Ecto neural progenitor cell (in vitro differentiated cells): ENCODE results near the gene SPOCD1.

Source experiments
- DNase-seq: peaks from one replicate; pipeline ENCODE4 v3.0.0-alpha.2; 2018; ENCODE audit warnings: low spot score

The SPOCD1 gene

DNA sequence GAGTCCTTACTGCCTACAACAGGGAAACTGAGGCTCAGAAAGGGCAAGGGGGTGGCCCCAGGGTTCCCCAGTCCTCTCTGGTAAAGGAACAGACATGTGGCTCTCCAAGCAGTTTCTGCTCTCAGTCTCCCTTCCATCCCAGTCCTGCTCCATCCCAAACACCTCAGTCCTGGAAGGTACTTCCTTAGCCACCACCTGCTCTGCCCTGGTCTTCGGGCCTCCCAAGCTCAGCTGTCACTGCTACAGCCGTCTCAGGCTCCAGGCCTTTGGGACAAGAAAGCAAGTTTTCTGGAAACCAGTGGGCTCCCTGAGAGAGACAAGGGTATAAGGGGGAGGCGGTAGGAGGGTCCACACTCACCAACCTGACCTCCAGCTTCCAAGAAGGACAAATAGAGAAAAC lies 28.6 kb downstream of the SPOCD1 start:
- peak; percentile 34 for DNase-seq

DNA sequence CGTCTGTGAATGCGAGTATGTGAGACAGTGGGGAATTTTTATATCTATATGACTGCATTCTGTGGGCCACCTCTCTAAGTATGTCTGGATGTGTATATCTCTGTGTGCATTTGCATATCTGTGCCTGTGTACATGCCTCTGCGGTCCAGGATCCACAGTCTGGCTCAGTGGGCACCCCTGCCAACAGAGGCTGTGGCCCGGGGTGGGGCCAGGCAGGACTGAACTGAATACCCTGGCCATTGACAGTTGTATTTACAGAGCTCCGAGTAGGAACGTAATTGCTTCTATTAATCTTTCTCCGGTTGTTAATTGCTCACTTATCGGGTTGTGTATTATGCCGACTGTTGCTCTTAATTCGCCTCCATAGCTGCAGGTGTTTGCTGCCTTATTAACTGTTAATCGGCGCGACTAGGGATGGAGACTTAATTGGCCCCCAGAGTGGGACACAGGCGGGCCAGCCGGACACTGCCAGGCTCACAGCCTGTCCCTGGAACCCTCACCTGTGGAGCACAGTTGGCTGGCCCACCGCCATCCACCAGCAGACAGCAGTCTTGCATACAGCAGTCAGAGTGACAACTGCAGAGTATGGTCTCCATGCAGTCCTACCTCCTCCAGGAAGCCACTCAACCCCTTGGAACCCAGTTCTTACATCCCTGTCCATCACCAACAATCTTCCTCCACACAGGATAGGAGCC lies 29.3 kb downstream of the SPOCD1 start:
- DNase-seq: peak; percentile 37

DNA sequence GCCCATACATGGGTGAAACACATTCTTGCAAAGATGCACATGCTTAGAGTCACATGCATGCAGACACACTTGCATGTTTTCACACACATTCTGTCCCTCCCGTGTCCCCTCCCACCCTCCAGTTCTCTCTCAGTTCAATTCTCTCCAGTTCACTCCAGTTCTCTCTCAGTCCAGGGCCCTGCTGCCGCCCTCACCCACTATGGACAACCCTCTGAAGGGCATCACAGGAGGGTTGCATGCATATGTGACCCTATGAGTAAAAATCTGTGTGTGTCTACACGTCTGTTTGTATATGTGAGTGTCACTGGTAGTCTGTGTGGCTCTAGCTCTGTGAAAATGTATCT lies 29.9 kb downstream of the SPOCD1 start:
- DNase-seq: peak; percentile 26

DNA sequence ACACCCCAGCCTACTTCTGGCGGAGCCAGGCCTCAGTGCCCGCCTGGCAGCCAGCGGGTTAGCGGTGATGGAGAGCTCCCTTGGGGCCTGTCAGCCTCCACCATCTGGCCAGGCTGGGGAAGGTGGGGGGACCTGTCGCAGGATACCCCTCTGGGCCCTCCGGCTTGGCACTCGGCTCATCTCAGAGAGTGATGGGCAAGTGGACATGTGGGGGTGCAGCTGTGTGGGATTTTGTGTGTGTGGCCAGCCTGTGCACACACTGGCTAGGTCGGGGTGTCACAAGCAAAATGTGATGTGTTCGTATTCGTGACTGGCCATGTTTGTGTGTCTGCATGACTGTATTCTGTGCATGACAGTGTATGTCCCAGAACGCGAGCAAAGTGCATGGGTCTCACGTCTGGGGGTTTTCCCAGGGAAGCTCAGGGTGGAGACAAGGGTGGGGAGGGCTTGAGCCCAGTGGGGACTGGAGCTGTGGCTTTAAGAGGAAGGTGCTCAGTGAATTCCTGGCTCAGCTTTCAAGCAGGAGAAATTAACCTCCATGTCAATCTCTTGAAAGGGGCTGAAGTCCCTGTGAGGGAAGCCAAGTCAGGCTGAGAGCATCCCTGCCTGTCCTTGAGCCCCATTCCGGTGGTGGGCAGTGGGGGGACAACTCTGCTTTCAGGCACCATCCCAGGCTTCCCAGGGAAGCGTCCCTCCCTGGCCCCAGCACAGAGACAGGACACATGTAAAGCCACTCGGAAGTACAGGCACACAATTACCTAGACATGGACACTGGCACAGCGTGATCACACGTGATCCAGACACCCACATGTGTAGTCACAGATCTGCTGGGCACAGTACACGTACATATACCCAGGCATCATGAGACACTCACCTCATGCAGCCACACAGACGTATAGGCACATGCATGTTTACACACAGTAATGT lies 30.5 kb downstream of the SPOCD1 start:
- peak; percentile 44 for DNase-seq

DNA sequence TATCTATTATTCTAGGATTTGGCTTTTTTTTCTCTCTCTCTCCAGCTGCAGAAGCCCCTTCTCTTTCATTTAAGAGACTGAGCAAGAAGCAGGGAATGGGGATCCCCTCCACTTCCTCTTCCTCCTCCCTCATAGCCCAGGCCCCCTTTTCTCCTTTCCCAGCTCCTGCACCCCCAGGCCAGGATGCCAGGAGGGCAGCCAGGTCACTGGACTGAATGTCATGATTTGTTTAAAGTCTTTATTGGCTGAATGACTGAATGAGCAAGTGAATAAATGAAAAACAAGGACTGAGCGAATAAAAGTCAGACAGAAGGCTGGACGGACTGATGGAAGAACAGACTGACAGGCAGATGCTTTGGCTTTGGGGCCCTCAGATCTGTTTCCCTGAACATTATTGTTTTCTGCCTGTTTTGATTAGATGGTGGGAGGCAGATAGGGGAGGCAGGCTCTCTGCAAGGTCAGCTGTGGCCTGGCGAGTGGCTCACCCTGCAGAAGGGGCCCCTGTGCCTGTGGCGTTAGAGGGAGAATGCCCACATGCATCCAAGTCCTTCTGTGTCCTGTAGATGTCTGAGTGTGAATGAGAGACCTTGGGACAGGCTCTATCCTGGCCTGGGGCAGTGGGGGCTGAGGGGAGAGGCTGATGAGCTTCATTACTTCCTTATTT lies 31.3 kb downstream of the SPOCD1 start:
- peak; percentile 30 for DNase-seq

DNA sequence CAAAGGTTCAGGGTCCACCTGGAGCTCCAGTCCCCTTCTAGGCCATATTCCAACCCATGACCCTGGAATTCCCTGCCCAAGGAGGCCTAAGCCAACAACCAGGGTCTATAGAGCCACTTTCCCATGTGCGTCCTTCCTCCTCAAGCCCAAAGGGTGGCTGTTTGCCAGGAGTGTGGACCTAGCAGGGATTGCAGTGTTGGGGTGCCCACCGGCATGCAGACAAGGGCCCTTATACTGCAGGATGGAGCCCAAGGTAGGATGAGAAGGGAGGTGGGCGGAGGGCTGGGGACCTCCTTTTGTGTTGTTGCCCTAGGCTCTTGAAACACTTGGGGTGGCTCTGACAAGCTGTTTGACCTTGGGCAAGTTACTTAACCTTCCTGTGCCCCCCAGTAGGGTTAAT lies 32.0 kb downstream of the SPOCD1 start:
- peak; percentile 29 for DNase-seq

DNA sequence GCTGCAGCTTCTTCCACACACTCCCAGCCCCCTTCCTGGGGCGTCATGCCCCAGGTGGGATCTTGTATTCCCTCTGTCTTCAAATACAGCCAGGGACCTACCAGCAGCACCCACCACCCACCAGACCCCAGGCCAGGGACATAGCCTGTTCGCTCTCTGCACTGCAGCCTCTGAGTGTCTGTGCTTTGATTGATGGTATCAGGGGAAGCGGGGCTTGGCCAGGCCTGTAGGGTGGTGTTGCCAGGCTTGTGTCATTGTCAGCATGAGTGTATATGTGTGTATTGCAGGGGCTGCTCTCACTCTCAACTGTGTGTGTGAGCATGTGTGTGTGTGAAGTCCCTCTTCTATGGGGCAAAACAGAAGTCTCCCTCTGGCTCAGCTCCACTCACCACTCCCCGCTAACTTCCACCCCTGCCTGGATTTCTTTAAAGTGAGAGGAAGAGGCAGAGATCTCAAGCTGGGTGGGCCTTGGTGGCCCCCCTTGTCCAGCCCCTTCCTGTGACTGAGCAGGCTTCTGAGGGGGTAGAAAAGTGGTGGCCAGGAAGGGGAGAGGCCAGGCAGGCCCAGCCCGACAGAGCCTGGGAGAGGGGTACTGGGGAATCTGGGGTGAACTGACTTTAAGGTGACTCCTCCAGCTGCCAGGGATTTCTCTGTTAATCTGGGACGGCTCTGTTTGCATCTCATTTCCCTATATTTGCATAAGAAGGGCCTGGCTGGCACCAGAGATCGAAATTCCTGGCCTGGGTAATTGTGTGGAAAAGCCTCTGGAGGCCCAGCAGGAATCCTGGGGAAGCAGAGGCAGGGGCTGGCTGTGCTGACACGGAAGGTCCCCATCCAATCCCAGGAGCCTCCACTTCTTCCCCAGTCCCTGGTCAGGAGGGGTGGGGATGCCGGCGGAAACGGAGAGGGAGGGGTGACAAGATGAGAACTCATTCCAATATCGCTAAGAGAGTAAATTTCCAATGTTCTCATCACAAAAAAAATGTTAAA lies 33.1 kb downstream of the SPOCD1 start:
- DNase-seq: no peak

DNA sequence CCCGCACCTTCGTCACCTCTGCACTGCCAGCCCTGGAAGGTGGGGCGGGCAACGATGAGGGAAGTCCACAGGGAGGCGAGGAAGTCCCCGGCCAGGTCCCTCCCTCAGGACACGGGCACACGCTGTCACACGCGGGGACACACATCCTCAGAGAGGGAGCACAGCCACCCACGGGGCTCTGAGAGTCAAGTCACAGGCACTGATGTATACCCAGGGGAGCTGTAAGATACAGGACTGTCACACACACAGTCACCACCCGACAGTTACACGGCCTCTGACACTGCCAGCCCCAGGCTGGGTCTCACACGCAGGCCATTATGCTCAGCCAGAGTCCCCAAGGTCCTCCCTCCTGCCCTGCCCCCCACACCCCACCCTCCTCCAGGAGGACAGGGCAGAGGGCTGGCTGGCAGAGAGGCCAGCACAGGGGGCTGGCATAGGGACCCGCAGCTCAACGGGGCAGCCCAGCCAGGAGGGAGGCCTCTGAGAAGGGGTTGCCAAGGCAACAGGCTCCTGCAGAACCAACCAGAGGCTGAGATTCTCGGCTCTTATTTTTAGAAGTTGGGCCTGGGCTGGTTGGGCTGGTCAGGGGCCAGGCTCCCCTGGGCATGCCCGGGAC lies 34.0 kb downstream of the SPOCD1 start:
- no peak for DNase-seq

DNA sequence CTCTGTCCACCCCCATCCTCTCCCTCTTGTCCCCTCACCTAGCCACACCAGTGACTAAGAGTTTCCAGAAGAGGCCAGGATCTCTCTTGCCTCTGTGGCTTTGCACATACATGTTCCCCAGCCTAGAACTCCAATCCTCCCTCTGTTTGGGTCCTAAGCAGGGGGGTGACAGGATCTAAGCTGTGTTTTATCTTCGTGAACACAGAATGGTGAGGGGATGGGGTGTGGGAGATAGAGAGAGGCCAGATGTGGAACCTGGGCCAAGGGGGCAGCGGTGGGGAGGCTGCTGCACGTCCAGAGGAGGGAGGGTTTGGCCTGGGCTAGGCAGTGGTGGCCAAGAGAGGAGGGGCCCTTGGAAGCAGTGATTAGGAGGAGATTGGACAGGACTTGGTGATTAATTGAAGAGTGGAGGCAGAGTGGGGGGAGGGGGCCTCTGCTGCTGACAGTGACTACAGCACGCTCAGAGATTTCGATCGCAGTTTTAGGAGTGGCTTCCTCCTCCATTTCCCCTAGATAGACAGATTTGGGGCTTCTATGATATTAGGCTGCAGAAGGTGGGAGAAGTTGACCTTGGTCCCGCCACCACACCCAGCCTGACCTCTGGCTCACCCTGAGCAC lies 34.6 kb downstream of the SPOCD1 start:
- no peak for DNase-seq

DNA sequence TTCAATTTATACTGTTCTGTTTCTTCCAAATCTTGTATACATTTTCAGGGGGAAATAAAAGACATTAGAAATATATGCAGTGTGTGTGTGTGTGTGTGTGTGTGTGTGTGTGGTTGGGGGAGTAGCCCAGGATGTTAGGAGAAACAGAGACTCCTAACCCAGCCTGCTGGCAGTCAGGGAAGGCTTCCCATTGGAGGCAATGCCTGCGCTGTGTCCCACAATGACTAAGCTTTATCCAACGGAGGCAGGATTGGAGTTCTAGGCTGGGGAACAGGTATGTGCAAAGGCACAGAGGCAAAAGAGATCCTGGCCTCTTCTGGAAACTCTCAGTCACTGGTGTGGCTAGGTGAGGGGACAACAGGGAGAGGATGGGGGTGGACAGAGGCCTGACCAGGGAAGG lies 35.2 kb downstream of the SPOCD1 start:
- no peak for DNase-seq

DNA sequence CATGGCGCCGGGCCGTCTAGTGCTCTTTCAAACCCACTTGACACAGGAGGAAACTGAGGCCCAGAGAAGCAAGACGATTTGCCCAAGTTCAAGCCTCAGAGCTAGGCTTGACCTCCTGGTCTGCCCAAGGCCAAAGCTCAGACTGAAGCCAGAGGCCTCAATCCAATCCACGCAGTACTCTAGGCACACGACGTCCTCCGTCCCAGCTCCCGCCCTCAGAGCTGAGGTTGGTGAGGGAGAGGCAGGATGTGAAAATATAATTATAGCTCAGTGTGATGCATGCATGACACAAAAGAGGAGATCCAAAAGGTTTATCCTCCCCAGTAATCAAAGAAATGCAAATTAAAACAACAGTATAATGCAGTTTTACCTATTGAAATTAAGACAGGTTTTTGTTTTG lies 36.1 kb downstream of the SPOCD1 start:
- no peak for DNase-seq

DNA sequence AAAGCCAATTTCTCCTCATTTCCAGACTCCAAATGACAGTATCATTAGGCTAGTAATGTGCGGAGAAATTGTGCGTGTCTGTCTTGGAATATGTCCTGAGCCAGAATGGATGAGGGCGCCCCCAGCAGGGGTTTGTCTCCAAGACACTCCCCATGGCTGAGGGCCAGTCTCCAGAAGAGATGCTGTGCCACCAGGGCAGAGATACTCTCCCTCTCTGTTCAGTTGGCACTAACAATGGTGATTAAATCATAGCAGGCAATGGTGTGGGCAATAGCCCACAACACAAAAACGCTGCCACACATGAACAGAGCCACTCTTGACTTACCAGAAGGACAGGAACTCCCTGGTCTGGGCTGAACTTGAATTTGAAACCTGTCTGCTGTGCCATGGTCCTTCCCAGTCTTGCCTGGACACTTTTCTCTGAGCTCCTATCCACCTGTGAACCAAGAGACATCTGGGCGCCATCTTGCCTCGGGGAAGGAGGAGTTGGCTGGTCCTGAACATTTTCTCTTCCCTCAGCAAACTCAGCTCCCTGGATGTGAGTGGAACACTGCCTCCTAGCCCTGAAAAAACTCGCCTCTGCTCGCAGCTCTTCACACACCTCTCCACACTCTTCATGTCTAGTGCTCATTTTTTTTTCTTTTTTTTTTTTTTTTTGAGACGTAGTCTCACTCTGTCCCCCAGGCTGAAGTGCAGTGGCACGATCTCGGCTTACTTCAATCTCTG lies 36.9 kb downstream of the SPOCD1 start:
- no peak for DNase-seq

DNA sequence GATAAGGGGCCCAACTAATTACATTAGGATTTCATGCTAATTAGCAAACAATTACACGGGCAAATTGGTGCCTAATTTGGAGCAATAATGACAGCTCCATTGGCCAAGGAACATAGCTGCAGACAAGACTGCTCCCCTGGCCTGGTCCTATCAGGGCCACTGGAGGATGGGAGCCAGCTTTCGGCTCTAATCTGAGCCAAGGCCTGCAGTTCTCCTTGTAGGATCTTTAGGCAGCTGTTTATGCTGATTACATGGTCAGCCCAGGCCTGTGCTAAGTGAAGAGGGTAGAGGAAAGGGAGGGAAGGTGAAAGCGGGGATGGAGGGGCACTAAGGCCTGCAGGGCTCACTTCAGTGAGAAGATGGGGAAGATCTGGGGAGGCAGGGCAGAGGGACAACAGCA lies 39.3 kb downstream of the SPOCD1 start:
- no peak for DNase-seq

DNA sequence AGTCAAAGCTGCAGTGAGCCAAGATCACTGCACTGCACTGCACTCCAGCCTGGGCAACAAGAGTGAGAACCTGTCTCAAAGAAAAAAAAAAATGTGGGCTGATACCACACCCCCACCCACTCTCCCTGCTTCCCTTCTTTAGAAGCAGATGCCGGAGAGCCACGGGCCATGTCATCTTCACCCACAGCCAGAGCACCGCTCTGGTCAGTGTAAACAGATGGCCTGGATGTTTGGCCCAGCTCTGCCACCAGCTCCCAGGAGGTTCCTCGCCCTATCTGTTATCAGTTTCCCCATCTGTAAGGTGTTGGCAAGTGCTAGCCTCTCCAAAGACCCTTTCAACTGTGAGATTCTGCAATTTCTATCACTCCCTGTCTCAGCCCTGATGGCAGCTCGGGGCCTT lies 39.8 kb downstream of the SPOCD1 start:
- no peak for DNase-seq

DNA sequence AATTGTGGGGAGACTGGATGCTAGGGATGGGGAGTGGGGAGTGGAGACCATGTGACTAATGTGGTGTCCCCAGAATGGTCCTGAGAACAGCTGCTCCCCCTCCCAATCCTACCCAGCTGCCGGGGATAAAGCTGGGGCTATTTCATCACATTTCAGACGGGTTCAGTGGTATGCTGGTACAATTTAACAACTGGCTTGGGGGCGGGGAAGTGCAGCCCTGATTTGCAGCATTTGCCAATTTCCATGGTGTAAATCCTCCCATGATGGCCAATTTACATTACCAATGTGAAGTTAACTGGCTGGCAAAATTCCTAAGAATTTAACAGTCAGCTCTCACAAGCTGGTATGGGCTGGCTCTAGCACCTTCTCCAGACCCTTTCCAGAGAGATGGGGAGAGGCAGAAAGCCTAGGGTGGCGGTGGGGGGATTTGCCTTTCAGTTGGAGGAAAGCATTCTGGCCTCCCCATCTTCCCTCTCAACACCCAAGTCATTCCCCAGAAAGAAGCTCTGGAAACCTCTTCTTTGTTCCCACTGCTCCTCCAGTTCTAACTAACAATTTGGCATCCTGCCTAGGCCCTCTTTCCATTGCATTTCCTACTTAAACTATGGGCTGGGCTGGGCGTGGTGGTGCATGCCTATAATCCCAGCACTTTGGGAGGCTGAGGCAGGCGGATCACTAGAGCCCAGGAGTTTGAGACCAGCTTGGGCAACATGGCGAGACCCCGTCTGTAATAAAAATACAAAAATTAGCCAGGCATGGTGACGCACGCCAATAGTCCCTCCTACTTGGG lies 40.4 kb downstream of the SPOCD1 start:
- no peak for DNase-seq

DNA sequence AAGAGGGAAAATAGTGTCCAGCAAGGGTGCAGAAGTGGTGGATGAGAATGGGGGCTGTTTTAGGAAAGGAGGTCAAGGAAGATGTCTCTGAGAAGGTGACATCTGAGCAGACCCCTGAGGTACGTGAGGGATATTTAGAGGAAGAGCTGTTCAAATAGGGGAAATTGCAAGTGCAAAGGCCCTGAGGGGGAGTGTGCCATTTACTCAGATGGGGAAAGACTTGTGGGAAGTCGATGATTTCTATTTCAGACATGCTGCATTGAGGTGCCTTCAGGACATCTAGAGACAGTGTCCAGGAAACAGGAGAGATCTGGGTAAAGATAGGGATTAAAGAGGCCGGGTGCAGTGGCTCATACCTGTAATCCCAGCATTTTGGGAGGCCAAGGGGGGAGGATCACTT lies 41.3 kb downstream of the SPOCD1 start:
- no peak for DNase-seq

DNA sequence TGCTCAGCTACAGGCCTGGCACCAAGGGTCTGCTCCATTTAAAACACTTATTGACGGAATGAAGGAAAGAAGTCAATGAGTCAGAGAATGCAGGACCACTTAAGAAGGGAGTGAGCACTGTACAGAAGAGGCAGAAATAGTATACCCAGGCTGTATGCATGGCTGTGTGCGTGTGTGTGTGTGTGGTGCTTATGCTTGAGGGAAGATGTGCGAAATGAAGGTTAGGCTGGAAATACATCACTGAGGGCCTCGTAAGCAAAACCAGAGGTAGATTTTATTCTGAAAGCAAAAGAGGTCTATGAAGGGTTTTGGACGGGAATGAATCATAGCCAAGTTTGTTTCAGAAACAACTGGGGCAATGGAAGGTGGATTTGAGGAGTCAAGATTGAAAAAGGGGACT lies 42.0 kb downstream of the SPOCD1 start:
- no peak for DNase-seq

DNA sequence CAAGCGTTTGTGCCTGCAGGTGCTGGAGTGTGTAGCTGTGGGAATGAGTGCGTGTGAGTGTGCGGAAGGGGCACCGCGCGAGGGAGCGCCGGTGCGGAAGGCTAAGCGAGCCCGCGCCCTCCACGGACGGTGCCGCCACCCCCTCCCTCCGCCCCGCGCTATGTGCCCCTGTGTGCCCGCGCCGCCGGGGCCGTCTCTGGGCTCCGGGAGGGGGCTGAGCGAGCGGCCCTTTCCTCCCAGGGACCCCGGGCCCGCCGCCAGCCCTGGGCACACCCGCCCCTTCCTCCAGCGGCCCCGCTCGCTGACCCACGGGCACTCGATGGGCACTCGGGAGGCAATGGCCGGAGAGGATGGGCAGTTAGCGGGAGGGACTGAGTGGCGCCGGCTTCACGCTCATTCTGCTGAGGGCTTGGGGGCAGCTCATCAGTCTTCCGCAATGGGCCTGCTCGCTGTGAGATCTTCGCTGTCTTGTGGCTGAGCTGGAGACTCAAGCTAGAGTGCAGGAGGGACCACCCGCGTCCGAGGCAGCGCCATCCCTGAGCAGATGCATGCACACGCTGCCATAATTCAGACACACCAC lies 43.1 kb downstream of the SPOCD1 start:
- DNase-seq: no peak
